SU-DHL-6 (cell line): ENCODE measurements around the gene MTHFD1.

ENCODE experiments used
- EZH2phosphoT487 ChIP-seq: fragments of 200-600 bp; sonication (generic), shearing (Covaris generic); conservative IDR thresholded peaks from 2 replicates; pipeline ENCODE4 v1.6.1; 2018; ENCODE audit warnings: mild to moderate bottlenecking, antibody characterized with exemption, low read length, moderate library complexity, mixed read lengths
- TF ChIP-seq, protein P1 (sequence below): fragments of 200-600 bp; sonication (generic); IDR thresholded peaks from one replicate; pipeline ENCODE4 v1.5.1; 2017; ENCODE audit warnings: antibody characterized with exemption, mild to moderate bottlenecking, low read length, moderate library complexity; ENCODE audit not compliant: insufficient read depth, poor library complexity, severe bottlenecking

DNA sequence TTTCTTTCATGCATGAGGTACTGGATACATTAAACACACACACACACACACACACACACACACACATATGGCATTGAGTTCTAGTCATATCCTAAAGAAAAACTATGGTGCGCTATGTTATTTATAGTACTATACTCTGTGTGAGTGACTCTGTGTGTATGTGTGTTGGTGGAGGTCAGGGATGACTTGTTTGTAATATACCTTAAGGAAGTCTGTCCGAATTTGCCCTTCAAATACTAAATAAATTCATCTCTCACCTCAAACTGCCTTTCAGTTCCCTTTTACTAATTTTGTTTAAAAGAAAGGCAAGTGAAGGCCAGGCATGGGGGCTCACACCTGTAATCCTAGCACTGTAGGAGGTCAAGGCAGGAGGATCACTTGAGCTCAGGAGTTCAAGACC, 75.0 kb downstream of the MTHFD1 start:
- TF ChIP-seq EZH2phosphoT487, result no peak
- TF ChIP-seq, protein P1, sequence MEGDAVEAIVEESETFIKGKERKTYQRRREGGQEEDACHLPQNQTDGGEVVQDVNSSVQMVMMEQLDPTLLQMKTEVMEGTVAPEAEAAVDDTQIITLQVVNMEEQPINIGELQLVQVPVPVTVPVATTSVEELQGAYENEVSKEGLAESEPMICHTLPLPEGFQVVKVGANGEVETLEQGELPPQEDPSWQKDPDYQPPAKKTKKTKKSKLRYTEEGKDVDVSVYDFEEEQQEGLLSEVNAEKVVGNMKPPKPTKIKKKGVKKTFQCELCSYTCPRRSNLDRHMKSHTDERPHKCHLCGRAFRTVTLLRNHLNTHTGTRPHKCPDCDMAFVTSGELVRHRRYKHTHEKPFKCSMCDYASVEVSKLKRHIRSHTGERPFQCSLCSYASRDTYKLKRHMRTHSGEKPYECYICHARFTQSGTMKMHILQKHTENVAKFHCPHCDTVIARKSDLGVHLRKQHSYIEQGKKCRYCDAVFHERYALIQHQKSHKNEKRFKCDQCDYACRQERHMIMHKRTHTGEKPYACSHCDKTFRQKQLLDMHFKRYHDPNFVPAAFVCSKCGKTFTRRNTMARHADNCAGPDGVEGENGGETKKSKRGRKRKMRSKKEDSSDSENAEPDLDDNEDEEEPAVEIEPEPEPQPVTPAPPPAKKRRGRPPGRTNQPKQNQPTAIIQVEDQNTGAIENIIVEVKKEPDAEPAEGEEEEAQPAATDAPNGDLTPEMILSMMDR, result no peak
